NCI-H2081 treated with DMSO at 0.1 percent for 48 hours (cell line): ENCODE data around the gene GALK2.
"Not testable (repeated sequence)": the region's sequence is repeated elsewhere in the genome, so short reads cannot be mapped to it uniquely, and the experiment has no call there.

Experiments used
- DNase-seq: peaks from one replicate; lab custom pipeline; 2025; lab: John Stamatoyannopoulos, UW

Gene GALK2

DNA sequence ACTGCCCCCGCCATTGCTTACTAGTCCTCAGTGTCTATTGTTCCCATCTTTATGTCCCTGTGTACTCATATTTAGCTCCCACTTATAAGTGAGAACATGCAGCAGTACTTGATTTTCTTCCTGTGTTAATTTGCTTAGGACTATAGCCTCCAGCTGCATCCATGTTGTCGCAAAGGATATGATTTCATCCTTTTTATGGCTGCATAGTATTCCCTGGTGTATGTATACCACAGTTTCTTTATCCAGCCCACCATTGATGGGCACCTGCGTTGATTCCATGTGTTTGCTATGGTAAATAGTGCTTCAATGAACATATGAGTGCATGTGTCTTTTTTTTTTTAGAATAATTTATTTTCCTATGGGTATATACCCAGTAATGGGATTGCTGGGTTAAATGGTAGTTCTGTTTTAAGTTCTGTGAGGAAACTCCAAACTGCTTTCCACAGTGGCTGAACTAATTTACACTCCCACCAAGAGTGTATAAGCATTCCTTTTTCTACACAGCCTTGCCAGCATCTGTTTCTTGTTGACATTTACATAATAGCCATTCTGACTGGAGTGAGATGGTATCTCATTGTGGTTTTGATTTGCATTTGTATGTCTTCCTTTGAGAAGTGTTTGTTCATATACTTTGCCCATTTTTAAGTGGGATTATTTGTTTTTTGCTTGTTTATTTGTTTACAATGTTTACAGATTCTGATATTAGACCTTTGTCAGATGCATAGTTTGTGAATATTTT, 53.7 kb downstream of the GALK2 start:
- no peak for DNase-seq

DNA sequence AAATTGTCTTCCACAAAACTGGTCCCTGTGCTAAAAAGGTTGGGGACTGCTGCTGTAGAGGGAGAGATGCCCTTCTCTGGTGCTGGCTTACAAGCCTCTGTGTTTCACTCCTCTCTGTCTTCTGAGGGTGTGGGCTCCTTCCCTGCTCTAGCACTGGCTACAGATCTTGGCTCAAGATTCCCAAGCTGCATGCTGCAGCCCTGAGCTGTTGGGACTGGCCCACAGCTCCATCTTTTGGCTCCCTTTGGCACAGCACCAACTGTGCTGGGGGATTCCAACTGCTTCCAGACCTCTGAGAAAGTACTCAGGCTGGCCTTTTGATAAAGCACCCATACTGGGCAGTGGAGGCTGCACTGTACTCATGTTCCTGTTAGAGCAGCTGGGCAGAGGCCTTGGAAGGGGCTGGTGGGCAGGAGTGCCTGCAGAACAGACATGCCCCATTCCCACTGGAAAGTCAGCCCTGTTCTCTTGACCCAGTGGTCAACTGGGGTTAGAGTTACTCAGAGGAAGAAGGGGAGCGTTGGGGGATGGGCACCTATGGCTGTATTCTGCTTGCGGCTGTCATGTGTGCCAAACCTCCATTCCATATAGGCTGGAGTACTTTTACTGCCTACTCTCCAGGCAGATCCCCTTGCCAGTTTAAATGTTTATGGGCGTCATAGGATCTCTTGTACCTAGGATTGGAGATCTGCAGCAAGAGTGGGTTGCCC, 55.7 kb downstream of the GALK2 start:
- DNase-seq, result no peak

DNA sequence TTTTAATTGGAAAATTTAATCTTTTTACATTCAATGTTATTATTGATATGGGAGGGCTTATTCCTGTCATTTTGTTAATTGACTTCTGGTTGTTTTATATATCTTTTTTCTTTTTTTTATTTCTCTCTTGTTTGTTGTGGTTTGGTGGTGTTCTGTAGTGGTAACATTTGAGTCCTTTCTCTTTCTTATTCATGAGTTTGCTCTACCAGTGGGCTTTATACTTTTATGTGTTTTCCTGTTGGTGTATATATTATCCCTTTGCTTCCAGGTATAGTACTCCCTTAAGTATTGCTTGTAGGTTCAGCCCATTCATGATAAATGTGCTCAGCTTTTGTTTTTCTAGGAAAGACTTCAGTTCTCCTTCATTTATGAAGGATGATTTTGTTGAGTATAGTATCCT, 57.6 kb downstream of the GALK2 start:
- DNase-seq, result no peak

DNA sequence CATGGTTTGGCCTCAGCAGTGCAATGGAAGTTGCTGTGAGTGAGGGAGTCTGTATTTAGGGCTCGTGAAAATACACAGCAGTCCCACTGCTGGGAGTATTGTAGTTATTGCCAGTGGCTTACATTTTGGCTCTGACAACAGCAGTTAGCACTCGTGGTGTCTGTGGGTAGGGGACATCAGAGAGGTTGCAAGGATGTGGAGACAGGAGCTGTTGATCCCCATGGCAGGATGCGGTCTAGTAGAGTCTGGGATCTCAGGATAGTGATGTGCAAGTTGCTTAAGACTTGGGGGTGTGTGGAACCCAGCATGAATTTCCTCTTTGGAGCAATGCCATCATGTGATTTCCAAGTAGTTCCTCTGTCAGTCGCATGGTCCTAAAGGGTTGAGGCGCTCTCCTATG, 59.9 kb downstream of the GALK2 start:
- no peak for DNase-seq

DNA sequence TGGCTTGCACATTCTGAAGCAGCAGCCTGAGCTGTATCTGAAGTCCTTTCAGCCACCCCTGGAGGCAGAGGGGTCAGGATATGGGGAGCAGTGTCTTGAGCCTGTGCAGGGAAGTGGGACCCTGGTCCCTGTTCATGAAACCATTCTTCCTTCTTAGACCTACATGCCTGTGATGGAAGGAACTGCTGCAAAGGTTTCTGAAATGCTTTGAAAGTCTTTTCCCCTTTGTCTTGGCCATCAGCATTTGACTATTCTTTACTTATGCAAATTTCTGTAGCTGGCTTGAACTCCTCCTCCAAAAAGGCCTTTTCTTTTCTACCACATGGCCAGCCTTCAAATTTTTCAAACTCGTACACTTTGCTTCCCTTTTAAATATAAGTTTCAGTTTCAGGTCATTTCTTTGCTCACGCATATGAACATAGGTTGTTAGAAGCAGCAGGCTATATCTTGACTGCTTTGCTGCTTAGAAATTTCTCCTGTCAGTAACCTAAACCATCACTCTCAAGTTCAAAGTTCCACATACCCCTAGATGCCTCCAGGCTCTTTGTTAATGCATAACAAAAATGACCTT, 62.3 kb downstream of the GALK2 start:
- DNase-seq, result no peak

DNA sequence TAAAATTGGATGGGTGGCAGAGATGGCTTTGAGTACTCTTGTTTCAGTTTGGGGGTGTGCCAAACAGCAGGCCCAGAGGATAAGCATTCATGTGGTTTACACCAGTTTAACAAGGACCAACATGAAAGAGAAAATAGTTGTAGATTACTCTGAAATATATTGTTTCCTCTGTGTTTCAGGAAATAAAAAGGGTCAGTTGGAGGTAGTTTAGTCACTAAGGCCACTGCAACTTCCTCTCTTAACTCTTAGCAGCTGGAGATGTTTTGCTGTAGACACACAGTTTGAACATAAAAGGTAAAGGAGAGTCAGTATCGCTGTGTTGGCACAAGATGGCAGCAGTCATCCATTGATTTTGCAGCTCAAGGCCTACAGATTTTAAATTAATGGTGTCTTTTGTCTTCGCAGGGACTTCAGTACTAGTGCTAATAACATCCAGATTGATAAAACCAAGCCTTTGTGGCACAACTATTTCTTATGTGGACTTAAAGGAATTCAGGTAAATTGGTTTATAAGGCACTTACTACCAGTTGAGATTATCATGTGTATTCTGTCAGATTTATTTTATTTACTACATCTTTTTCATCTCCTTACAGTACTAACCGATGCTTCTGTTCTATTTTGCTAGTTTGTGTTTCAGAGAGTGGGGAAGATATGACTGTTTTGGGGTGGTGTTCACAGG, 65.5 kb downstream of the GALK2 start:
- DNase-seq, result peak; percentile 51

DNA sequence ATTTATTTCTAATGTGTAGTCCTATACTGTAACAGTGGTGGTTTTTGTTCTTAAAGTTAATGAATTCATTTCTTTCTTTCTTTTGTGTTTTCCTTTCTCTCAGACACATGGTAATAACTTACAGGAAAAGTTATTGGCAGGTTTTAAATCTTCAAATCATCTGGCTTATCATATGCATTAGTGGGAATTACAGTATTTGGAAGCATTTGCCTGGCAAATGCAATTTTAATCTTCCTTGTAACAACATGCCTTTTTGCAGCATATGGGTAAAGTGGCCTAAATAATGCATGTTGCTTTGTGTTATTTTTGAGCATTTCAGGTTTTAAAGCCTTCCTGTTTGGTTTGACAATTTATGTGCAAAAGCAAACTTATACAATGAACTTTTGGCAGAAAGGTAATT, 66.8 kb downstream of the GALK2 start:
- no peak for DNase-seq

DNA sequence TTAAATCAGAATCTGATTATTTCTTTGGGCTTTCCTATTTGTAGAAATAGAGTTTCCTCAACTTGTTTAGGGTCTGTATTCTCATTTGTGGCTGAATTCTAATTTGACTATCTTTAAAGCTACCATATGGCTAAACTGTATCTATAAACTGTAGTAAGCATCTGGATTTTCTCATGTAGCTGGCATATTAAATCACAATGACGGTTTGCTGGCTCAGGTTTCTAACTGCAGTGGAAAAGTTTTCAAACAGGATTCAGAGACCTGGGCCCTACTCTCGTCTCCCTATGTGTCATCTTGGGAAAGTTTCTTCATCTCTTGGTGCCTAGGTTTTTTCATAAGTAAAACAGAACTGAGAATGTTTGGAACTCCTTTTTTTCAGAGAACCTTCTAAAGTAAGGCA, 68.3 kb downstream of the GALK2 start:
- DNase-seq, result no peak

DNA sequence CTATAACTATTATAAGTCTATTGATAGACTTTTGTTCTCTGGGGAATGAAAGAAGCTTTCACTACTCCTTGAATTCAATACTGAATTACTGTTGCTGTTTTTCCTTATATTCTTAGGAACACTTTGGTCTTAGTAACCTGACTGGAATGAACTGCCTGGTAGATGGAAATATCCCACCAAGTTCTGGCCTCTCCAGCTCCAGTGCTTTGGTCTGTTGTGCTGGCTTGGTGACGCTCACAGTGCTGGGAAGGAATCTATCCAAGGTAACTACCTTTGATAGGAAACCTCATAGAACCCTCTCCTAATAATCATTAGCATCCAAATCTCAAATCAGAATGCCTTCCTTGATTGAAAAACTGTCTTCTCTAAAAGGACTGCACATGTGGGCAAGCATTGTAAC, 69.1 kb downstream of the GALK2 start:
- DNase-seq, result no peak

DNA sequence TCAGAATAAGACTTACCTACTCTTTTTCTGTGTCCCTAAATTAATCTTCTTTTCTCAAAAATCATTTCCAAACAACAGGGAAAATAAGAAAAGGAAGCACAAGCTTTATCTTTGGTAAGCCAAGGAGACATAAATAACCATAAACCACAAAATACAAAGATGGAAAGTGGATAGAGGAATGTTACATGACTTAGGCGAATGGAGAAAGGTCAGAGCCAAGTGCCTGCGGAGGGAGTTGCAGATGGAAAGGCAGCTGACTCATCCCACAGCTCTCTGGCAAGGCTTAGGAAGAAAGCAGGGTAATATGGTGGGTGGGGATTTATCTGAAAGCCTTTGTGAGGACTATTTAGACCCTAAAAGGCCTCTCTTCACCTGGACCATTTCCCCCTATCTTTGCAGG, 72.8 kb downstream of the GALK2 start:
- no peak for DNase-seq

DNA sequence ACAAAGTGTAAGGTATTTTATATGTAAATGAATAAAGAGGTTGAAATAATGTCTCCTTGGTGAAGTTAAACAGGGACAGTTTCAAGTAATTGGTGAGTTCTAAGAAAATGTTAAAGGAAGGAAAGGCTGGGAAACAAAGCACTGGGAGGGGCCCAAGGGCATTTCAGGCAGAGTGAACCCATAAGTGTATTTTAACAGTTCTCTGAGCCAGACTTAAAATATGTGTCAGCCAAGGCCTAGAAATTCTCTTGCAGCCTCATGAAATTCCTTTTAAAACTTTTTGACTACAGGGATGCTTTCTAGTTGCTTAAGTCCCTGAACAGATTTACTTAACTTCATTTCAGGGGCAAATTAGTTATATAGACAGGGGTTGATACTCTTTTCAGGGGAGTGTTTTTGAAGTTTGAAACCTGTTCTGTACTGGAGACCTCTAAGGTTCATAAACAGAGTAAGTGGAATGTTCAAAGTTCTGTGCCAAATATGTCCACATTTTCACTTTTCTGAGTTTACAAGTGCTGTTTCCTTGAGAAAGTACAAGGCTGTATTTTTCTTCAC, 77.6 kb downstream of the GALK2 start:
- DNase-seq, result no peak

DNA sequence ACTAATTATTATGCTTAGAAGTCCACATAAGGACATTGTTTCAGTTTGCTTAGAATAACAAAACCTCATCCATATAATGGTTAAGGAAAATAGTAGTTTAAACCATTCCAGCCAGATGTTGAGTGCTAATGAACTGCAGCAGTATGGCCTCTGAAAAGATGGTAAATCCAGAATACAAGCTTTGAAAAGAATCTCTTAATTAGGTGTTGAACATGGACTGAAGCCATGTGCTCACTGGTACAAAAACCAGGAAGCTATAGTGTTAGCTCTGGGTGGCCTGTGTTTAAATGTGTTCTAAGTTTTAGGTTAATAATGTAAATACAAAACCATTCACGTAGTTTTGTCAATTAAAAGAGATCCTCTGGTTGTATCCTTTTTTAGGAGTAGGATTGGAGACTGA, 78.2 kb downstream of the GALK2 start:
- no peak for DNase-seq

DNA sequence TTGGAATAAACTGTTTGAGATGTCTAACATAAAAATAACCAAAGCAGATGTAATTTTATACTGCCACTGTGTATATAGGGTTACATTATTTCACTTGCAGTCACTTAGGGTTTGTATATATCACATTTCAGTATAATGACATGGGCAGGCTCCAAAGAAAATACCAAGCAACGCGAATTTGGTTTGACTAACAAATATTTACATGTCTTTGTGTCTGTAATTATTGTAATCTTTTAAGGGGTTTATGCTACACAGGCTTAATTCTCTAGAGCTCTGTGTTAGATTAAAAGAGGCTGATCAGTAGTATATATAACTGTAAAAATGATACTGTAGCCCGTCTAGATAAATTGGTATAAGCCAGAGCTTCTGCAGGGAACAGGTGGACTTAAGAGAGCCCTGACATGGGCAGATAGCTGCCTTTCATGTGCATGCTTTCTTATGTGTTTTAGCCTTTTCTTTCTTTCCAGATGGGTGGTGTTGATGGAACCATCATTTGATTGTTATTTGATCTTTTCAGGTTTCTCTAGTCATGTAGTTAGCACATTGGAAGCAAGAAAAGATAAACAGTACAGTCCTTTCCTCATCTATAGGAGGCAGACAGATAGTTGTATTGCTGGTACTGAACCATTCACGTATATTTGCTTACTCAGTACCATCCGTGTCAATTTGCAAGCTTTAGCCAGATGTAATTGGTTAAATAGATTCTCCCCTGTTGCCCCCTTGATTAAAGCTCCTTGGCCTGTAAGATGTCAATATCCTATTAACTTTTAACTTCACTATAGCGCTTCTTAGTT, 86.1 kb downstream of the GALK2 start:
- DNase-seq, result peak; percentile 71

DNA sequence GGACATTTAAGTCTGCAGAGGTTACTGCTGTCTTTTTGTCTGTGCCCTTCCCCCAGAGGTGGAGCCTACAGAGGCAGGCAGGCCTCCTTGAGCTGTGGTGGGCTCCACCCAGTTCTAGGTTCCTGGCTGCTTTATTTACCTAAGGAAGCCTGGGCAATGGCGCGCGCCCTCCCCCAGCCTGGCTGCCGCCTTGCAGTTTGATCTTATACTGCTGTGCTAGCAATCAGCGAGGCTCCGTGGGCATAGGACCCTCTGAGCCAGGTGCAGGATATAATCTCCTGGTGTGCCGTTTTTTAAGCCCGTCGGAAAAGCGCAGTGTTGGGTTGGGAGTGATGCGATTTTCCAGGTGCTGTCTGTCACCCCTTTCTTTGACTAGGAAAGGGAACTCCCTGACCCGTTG, 95.1 kb downstream of the GALK2 start:
- not testable (repeated sequence) for DNase-seq

DNA sequence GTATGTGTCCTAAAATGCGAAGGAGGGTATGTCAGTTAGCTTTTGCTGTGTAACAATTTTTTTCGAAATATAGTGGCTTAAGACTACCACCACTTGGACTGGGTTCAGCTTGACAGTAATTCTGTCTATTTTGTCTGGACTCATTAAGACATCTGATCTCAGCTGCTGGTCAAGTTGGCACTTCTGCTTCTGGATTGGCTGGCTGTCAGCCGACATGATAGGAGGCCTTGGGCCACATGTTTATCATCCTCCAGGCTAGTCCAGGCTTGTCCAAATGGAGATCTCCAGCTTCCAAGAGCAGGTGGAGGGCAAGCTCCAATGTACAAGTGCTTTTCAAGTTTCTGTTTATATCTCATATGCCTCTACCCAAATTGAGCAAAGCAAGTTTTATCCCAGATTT, 95.9 kb downstream of the GALK2 start:
- DNase-seq, result no peak

DNA sequence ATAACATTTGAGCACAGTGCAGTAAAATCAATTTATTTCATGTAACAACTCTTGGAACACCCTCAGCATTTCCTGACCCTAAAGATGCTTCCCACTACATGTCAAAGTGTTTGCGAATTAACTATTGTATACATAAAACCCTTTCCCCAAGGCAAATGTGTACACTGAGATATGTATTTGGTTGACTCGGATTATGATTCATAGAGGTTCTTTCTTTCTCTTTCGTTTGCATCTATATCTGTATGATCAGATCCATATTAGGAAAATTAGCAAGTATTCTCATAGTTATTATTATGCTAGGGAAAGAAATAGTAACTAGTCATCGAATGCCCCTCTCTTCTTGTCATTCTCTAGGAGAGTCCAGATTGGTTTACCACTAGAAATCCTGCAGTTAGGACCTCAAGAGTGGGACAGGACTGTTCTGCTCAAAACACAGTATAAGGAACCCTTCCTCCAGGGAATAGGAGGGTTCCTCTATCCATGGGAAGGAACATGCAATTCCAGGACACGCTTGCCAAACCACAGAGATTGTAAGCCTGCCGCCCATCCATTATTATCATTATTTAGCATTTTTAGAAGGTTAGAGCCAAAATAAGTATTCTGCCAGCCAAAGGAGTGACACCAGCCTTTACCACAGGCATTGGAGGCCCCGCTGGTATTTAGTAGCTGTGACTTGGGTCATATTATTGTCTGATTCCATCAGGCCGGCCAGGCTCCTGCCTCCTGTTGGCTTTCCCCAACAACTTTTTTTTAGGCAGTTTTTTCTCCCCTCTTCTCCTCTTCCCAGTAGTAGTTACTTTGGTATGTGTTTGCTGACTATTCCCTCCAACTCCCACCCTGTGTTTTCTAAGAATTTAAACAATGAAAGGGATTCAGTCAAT, 100.7 kb downstream of the GALK2 start:
- no peak for DNase-seq

DNA sequence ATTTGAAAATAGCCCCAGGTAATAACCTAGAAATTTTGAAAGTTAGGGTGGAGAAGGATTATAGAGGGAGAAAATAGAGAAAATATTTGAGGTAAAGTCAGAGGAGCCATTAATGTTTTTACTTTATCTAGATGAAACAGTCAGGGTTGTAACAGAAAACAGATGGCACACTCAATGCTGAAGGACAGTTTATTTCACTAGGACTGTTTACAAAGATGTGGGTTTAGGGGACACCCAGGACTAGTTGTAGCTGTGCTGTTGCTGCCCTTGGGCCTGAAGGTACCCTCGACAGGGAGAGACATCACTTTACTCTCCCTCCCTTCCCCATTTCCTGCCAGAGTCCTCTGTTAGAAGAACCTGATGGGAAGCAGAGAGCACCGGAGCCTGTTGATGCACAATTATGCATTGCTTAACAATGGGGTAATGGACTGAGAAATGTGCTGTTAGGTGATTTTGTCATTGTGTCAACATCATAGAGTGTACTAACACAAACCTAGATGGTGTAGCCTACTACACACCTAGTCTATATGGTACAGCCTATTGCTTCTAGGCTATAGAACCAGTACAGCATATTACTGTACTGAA, 103.8 kb downstream of the GALK2 start:
- peak; percentile 10 for DNase-seq

DNA sequence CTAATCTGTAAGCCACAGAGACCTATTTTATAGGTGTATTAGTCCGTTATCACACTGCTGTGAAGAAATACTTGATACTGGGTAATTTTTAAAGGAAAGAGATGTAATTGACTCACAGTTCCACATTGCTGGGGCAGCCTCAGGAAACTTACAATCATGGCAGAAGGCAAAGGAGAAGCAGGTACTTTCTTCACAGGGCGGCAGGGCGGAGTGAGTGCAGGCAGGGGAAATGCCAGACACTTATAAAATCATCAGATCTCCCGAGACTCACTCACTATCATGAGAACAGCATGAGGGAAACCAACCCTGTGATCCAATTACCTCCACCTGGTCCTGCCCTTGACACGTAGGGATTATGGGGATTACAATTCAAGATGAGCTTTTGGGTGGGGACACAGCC, 108.7 kb downstream of the GALK2 start:
- no peak for DNase-seq

DNA sequence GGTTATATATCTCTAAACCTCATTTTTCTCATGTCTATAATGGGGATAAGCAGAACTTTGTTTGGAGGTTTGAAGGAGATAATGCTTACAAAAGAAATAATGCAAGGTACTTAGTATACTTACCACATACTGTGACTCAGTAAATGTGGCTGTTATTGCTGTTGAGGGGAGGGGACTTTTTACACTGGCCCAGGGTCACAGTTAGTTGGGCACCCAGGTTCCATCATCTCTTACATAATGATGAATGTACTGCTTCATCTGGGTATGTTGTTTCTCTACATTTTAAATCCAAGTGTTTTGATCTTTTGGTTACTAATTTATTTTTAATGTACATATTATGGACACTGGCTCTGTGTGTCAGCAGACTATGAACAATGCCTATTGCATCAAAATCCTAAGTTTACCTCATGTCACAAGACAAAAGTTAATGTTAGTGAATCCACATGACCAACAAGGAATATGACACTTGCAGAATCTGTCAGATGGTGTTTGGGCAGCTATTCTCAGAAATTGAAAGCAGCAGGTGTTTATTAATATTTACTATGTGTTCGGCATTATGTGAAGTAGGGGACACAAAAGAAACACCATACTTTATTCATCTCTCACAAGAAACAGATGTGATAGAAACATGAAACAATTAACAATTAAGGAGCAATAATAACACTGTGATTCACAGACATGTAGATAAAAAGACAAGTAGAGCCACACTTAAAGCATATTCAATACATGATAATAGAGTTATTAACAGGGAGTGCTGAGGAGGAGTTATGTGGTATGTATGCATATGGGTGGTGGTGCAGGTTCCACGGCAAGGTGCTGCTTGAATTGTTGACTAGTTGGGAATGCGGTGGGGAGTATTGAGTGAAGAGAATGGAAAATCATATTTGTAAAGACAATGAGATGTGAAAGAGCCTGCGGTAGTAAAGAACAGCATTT, 109.7 kb downstream of the GALK2 start:
- DNase-seq, result no peak
